HG02943 (cell line): ENCODE results near the gene MREG.
"Not testable (repeated sequence)": the region's sequence is repeated elsewhere in the genome, so short reads cannot be mapped to it uniquely, and the experiment has no call there.

Source experiments
- ATAC-seq: cut with Tn5 transposase; IDR thresholded peaks from one replicate; pipeline ENCODE4 v1.9.1; 2021; ENCODE audit warnings: mild to moderate bottlenecking, low read depth, moderate library complexity; ENCODE audit not compliant: unreplicated experiment

The MREG gene

DNA sequence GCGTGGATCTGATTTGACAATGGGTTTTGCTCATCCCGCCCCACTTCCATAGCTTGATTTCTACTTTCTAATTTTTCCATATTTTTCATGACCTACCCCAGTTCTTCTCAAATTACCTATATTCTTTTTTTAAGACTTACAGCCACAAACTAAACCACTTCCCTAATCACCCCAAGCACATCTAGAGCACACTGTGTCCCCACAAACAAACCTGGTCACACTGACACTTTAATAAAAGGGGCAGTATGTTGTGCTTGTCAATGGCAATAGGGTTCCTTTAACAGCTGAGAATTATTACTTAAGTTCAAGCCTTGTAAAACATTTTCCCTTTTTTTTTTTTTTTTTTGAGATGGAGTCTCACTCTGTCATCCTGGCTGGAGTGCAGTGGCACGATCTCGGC is 47.1 kb downstream of the MREG start:
- ATAC-seq: no peak

DNA sequence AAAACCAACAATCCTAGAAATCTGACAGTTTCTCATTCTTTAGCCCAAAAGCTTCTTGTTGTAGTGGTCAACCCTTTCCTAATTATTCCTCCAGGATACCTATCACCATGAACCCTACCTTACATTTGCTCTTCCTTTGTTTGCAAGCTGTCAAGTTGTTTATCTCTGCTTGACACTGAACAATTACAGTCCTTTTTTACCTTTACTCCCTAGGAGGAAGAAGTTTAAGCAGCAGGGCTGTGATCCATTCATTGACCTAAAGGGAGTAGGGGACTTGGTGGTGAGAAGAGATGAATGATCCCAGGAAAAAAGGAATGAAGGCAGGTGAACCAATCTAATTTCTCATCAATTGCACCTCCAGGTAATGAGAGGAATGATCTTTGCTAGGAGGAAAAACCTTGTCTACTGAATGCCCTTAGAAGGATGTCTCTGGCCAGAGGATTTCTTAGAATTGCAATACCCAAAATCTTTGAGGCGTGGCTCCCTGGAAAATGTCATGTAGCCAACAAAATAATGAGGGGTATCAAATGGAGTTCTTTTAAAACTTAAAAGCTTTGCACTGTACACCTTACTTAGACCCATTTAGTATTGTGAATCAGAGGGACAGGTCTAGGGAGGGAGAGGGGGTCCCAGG is 47.7 kb downstream of the MREG start:
- no peak for ATAC-seq

DNA sequence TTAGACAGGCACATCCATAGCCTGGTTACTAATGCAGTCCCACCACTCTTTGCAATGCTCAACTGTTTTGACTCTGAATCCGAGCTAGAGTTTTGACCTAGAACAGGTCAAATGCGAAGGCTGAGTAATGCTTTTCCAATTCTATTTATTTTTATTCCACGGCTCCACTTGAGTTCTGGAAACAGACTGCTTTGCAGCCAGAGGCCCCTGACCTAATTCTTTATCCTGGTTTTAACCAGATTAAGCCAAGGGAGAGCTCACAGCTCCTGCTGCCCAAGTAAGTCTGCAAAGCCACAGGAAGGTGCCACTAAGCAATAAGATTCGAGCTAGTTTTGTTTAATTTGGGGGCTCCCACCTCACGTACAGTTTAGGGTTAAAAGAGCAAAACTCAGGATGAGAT is 51.4 kb downstream of the MREG start:
- no peak for ATAC-seq

DNA sequence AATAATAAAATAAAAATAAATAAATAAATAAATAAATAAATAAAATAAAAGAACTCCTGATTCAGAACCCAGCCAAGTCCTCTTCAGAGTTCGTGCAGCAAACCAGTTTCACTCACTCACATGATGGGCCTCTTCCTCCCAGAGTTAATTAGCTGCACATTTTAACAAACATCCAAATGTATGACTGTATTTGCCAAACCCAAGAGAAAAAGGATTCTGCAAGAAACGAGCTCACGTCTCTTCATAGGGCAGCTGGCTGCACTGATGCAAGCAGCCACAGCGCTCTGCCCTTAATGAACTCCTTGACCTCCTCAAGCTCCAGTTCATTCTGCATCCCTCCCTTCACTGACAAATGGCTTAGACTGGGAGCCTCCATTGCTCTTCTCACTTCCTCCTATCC is 55.1 kb downstream of the MREG start:
- ATAC-seq: no peak

DNA sequence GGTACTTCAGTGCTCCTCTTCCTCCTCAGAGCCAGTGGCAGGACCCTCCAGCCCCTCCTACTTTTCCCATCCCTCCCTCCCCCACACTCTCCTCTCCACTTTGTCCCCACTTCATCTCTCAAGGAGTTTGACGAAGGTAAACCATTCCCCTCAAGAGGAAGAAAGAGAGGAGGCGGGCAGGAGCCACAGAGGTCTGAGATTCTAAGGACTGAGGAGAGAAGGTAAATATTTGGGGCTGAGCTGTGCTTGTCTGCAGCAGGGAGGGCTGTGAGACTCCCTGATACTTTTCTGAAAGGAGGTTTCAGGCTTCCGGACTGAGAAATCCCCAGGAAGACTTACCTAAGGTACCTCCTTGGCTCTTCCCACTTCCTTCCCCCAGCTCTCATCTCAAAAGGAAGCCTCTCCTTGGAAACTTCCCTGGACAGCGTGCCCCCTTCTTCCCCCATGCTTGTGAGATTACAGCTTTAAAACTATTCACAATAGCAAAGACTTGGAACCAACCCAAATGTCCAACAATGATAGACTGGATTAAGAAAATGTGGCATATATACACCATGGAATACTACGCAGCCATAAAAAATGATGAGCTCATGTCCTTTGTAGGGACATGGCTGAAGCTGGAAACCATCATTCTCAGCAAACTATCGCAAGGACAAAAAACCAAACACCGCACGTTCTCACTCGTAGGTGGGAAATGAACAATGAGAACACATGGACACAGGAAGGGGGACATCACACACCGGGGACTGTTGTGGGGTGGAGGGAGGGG is 55.8 kb downstream of the MREG start:
- not testable (repeated sequence) for ATAC-seq

DNA sequence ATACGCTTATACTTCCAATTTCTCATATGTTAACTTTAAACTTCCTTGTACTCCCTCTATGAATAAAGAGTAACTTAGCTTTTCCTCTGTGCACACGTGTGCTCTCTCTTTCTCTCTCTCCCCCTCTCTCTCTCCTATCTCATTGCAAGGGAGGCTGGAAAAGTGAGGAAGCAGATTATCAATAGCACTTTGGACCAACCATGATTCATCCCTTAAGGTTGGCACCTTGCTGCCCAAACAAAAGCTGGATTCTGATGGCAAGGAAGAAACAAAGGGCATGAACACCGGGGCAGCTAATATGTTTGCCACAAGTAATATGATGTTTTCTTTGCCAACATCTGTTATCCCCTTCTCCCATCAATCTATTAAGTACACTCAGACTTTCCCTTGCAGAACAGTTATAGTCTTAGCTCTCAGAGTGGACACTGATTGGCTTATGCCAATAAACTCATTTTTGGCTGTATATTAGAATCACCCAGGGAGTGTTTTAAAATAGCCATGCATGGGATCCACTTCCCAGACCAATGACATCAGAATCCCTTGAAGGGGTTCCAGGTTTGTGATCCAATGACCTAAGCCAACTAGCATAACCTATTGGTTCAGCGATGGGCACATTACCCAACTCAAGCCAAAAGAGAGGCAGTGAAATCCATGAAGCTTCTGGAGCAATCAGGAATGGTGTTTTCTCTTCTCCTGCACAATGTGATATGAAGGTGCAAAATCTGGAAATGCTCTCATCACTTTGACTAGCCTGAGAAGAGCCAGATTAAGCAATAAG is 60.3 kb downstream of the MREG start:
- no peak for ATAC-seq

DNA sequence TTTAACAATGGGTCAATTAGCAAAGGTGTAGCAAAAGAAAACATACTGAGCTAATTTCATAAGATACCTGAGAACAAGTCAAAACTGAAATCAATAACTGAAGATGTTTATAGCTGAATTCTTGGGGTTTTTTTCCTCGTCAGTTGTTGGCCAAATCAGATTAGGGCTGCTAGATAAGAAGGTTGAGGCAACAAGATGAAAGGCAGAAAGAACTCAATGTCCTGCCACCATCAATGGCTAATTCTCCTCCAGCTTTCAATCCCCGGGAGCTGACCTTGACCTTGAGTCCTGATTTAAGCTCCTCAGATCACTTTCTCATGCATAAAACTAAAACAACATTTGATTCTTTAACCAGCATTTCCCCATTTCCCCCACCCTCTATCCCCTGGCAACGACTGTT is 61.8 kb downstream of the MREG start:
- no peak for ATAC-seq

DNA sequence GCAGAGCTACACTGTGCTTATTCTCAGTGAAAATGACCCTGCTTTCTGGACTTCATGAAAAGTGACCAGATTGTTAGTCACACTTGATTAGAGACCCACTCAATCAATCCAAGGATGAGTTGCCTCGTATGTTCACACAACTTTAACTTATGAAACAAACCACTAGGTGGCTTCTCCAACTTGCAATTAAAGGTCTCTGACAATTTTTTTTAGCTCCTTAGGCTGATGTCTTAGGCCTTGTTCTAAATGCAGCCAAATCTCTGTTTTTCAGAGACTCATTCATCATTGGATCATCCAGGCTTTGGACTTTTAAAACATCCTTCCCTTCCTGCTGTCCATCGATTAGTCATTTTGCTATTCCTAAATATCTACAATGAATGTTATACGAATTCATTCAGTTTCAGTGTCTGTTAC is 63.4 kb downstream of the MREG start:
- ATAC-seq: peak; percentile 91

DNA sequence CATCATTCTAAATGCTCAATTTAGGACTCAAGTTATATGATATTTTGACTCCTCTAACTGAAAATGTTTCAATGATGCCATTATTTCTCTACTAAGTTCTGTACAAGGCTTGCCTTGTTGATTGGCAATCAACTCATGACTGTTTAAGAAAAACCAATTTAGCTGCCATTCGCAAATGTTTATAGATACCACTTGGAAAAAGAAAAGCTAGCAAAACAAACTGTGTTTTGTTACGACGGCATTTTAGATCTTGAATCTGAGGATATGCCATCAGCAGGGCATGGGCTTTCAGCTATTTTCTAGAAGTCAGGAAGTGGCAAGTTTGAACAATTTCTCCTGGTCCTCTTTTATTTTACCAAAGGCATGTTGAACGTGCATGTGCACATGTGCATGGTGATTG is 65.3 kb downstream of the MREG start:
- ATAC-seq: no peak

DNA sequence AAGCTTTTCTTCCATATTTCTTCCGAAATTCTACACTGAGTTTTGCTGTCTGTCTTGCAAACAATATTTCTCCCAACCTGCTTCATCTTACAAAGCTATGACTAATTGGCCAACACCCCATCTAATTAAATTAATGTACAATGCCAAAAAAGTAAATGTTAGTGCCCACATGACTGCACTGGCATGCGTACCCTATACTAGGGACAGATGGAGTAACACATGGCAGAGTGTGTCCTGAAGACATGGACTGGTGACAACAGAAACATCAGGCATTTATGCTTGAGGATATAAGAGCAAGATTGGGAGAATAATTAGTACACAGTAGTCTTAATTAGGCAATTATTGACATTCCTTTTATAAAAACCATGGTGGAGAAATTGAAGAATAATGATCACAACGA is 66.8 kb downstream of the MREG start:
- ATAC-seq: no peak

DNA sequence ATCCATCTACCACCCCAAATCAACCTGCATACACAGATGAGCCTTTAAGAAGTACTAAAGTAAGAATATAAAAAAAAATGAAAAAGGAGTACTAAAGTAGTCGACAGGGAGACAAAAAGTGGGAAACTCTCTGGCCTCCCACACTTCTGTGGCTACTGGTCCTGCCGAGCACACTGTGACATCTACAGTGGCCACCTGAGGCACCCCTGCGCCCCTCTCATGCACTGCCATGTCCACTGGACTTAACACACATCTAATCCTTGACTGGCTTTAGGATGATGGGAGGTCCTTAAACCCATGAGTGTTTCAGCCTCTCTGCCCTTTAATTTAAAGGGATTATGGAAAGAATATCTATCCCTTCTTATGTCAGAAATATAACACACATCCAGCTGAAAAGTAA is 71.2 kb downstream of the MREG start:
- no peak for ATAC-seq

DNA sequence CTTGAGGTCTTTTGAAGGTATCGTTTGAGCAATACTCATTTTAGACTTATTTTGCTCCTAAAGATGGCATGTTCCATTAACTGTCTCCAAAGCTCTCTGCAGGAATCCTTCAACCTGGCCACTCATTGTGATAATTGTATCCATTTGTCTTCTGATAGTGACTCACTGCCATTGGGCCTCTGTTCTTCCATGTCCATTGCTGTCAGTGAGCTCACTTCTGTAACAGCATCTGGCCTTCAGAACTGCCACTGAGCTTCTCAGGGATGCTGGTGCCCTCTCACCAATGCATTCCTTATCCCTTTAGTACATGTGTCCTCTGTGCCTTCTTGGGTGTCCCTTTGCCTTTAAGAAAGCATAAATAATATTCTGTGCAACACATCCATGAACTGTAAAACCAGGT is 71.6 kb downstream of the MREG start:
- no peak for ATAC-seq

DNA sequence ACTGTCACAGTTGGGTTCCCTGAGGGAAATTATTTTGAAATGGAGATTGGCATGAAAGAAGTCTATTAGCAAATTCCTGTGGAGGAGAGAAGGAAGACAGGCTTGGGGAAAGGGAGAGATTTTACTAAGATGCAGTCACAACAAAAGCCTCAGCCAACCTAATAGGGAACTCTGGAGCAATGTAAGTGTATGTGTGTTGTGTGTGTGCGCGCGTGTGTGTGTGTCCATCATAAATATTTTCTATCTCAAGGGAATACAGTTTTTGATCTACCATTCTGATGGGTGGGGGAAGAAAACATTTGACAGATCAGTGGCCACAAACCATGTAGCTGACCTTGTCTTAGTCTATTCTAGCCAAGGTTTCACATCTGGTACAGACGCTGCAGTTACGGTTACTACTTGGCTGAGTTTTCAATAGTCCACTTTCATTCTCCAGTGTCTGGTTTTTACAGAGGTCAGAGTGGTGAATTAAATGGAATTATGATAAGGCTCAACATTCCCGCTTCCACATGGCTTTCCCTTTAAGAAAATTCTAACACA is 72.6 kb downstream of the MREG start:
- ATAC-seq: no peak

DNA sequence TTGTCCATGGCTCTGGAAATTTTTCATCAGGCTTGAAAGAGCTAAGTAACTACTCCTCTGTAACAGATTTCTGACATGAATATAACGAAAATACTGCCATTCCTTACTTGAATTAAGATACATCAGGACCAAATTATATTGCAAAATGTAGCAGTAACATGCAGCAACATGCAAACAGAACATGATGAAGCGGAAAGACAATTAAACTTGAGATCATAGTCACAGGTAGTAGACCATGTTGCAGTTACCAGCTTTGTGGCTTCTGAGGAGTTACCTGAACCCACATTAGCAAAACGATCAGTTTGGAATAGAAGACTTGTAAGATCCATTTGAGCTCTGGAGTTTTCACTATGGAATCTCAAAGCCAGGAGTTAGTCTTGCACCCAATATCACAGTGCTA is 76.2 kb downstream of the MREG start:
- no peak for ATAC-seq

DNA sequence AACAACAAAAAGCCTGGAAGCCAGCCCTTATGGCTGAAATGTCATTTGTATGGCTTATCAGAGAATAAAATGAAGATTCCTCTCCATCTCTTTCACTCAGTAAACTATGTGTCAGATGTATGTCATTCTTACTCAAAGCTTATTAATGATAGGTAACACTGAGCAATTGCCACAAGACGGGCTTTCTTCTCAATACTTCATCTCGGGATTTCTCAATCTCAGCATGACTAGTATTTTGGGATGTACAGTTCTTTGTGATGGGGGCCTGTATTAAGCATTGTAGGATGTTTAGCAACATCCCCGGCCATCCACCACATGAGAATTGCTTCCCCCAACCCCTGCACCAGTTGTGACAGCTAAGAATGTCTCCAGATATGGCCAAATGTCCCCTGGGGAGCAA is 80.2 kb downstream of the MREG start:
- no peak for ATAC-seq

DNA sequence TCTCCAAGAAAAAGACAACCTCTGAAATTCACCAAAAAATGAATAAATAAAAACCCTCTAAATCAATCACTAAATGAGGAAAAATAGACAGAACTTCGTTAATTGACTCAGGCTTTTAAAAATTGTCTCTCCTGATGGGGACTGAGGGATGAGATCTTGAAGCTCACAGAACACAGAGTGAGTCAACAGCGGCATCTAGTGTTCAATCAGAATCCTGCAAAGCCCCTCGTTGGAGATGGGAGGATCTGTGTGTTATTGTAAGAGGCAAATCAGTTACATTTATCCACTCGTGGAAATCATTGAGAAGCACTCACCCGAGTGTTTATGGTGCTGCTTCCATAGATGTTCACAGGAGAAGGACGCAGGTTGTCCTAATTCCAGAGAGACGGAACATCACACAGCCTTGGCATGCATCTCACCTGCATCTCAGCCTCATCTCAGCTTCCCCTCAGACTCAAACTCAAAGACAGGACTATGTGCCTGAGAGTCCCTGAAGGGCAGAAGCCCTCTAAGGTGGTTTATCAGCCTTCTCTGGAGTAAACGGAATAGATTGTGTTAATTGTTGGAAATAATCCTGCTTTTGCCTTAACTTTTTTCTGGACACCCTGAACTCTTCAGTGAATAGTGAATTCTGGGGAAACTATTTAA is 82.0 kb downstream of the MREG start:
- peak; percentile 93 for ATAC-seq

DNA sequence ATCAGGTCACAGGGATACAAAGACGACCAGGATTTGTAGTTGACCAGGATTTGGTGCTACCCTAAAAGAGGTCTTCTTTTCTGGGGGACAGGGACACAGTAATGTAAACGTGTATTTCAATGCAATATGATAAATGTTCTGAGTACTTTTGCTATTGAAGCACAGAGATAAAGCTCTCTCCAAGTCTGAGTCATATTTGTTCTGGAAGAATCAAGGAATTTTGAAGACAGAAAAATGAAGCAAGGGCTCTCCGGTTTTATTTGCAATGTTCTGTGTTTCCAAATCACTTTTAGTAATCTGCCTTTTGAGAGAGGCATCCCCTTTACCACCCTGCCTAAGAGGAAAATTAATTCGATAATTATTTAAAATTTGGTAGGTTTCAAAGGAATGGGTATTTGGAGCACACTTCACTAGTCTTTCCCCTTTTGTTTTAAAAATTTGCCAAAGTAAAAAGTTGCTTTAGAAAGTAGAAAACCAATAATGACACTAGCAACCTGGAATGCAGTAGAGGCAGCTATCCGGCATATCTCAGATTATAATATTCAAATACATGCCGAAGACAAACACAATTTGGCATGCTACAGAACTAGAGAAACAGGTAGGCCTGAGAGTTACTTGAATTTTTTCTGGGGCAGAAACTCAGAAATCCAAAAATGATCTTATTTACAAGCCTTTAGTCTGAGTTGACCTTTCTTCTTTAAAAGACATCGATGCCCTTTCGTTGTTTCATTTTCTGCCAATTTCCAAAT is 82.7 kb downstream of the MREG start:
- ATAC-seq: no peak

DNA sequence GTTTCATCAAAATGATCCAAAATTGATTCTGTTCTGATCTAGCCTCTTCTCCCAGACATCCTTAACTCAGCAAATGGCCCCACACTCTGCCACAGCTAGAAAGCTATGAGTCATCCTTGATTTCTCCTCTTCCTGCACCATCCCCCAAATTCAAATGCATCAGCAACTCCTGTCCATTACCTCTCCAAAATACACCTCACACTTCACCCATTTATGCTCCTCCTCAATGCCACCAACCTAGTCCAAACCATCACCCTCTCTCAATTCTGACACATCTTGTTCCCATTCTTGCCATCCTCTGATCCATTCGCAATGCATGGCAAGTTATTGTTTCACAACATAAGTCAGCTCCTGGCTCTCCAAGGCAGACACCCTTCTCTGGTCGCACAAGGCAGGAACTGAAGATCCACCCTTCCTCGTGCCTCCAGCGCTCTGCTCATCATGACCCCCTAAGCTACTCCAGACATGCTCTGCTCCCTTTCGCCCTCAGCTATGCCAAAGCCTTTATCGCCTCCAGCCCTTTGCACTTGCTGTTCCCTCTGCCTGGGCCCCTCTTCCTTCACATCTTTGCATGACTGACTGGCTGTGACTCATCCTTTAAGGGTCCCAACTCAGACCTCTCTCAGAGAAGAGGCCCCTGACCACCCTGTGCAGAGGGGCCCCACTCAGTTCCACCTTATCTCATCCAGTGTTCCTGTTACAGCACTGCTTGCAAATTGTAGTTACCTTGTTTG is 83.6 kb downstream of the MREG start:
- no peak for ATAC-seq

DNA sequence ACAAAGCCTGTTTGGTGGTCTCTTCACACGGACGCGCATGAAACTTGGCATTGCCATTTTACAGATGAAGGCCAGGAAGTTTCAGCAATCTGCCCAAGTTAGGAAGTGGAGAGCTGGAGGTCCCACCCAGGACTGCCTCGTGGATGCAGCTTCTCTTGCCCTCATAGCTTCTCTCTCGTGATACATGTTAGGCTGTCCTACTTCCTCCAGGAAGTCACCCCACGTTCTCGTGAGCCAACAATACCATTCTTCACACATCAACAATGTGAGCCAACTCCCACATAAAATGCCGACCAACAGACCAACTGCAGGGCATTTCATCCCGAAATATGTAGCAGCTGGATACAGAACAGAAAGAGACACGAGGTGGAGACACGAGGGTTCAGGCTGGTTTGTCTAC is 85.3 kb downstream of the MREG start:
- ATAC-seq: no peak
